ENCODE data around the gene CFAP20. TPM values are rescaled to one million over a fixed set of nuclear protein-coding genes. Genes with fewer than 3 reads are reported as not detected.
"Not testable (repeated sequence)": the region's sequence is repeated elsewhere in the genome, so short reads cannot be mapped to it uniquely, and the experiment has no call there.

CFAP20 gene
- total RNA-seq, 1 donor from 2014 or later: 52.6 TPM

GRCh38 chr16:58098207-58099096, 30.7 kb downstream of the CFAP20 start:
- DNase-seq (ENCODE audit: low read depth in 2 of 2): no peak

- no peak for DNase-seq (ENCODE audit: low read depth in 2 of 2)
Observed at GRCh38 chr16:58096249-58096648, 32.9 kb downstream of the CFAP20 start.

GRCh38 chr16:58095575-58095960, 33.6 kb downstream of the CFAP20 start:
- DNase-seq (ENCODE audit: low read depth in 2 of 2): not testable (repeated sequence)

GRCh38 chr16:58094791-58095574, 34.2 kb downstream of the CFAP20 start:
- no peak for DNase-seq (ENCODE audit: low read depth in 2 of 2)

- no peak for DNase-seq (ENCODE audit: low read depth in 2 of 2)
Observed at GRCh38 chr16:58094026-58094425, 35.2 kb downstream of the CFAP20 start.

- not testable (repeated sequence) for DNase-seq (ENCODE audit: low read depth in 2 of 2)
Observed at GRCh38 chr16:58090396-58090795, 38.8 kb downstream of the CFAP20 start.

GRCh38 chr16:58088091-58088490, 41.1 kb downstream of the CFAP20 start:
- DNase-seq (ENCODE audit: low read depth in 2 of 2): peak in 1 of 2 donors; percentile 43

- no peak for DNase-seq (ENCODE audit: low read depth in 2 of 2)
Observed at GRCh38 chr16:58087209-58087913, 41.8 kb downstream of the CFAP20 start.

- DNase-seq (ENCODE audit: low read depth in 2 of 2): no peak
Observed at GRCh38 chr16:58086381-58087208, 42.6 kb downstream of the CFAP20 start.

- no peak for DNase-seq (ENCODE audit: low read depth in 2 of 2)
Observed at GRCh38 chr16:58085584-58086251, 43.5 kb downstream of the CFAP20 start.

GRCh38 chr16:58085171-58085570, 44.0 kb downstream of the CFAP20 start:
- no peak for DNase-seq (ENCODE audit: low read depth in 2 of 2)

- DNase-seq (ENCODE audit: low read depth in 2 of 2): no peak
Observed at GRCh38 chr16:58084635-58085034, 44.5 kb downstream of the CFAP20 start.

- no peak for DNase-seq (ENCODE audit: low read depth in 2 of 2)
Observed at GRCh38 chr16:58082381-58082780, 46.8 kb downstream of the CFAP20 start.

GRCh38 chr16:58080657-58081056, 48.5 kb downstream of the CFAP20 start:
- DNase-seq (ENCODE audit: low read depth in 2 of 2): not testable (repeated sequence)

- peak in 1 of 2 donors; percentile 53 for DNase-seq (ENCODE audit: low read depth in 2 of 2)
Observed at GRCh38 chr16:58077796-58078195, 51.4 kb downstream of the CFAP20 start.

GRCh38 chr16:58076514-58076913, 52.7 kb downstream of the CFAP20 start:
- DNase-seq (ENCODE audit: low read depth in 2 of 2): no peak

GRCh38 chr16:58074657-58075056, 54.5 kb downstream of the CFAP20 start:
- no peak for DNase-seq (ENCODE audit: low read depth in 2 of 2)

GRCh38 chr16:58073086-58073485, 56.1 kb downstream of the CFAP20 start:
- DNase-seq (ENCODE audit: low read depth in 2 of 2): not testable (repeated sequence)

GRCh38 chr16:58072134-58072533, 57.0 kb downstream of the CFAP20 start:
- DNase-seq (ENCODE audit: low read depth in 2 of 2): not testable (repeated sequence)

- no peak for DNase-seq (ENCODE audit: low read depth in 2 of 2)
Observed at GRCh38 chr16:58070585-58070984, 58.6 kb downstream of the CFAP20 start.
